Measurements from ENCODE around the gene NUTM2D.
A peak's percentile ranks its signal among the peaks of the same experiment; 100 is the strongest.
"Not testable (repeated sequence)": the region's sequence is repeated elsewhere in the genome, so short reads cannot be mapped to it uniquely, and the experiment has no call there.

NUTM2D gene

GRCh38 chr10:87357444-87357843 is at the start of gene NUTM2D:
NUTM2D (plus strand) TSS chr10:87357744; CDS start chr10:87358266, 522 bp downstream.
- DNase-seq: not testable (repeated sequence)

- DNase-seq: not testable (repeated sequence)
These were observed 48.8 kb upstream of the NUTM2D start for GRCh38 chr10:87308702-87309101.

GRCh38 chr10:87309657-87310056 is 47.9 kb upstream of the NUTM2D start:
- DNase-seq: not testable (repeated sequence)

GRCh38 chr10:87311521-87311920 is 46.0 kb upstream of the NUTM2D start:
- not testable (repeated sequence) for DNase-seq

- not testable (repeated sequence) for DNase-seq
These were observed 43.7 kb upstream of the NUTM2D start for GRCh38 chr10:87313649-87314359.

GRCh38 chr10:87314360-87314973 is 43.1 kb upstream of the NUTM2D start:
- not testable (repeated sequence) for DNase-seq

GRCh38 chr10:87321505-87321904 is 36.0 kb upstream of the NUTM2D start:
- DNase-seq: not testable (repeated sequence)

- not testable (repeated sequence) for DNase-seq
These were observed 33.0 kb upstream of the NUTM2D start for GRCh38 chr10:87324559-87324958.

- not testable (repeated sequence) for DNase-seq
These were observed 29.6 kb upstream of the NUTM2D start for GRCh38 chr10:87327958-87328357.

GRCh38 chr10:87329131-87329530 is 28.4 kb upstream of the NUTM2D start:
- not testable (repeated sequence) for DNase-seq

GRCh38 chr10:87332687-87333086 is 24.9 kb upstream of the NUTM2D start:
- not testable (repeated sequence) for DNase-seq

- not testable (repeated sequence) for DNase-seq
These were observed 17.1 kb upstream of the NUTM2D start for GRCh38 chr10:87340411-87340810.

GRCh38 chr10:87341546-87342142 is 15.9 kb upstream of the NUTM2D start:
- DNase-seq: not testable (repeated sequence)

- peak; percentile 75 for DNase-seq
These were observed 15.3 kb upstream of the NUTM2D start for GRCh38 chr10:87342249-87342710.

GRCh38 chr10:87342711-87343258 is 14.8 kb upstream of the NUTM2D start:
- peak; percentile 82 for DNase-seq

- DNase-seq: not testable (repeated sequence)
These were observed 11.8 kb upstream of the NUTM2D start for GRCh38 chr10:87345743-87346142.

GRCh38 chr10:87350161-87350560 is 7.4 kb upstream of the NUTM2D start:
- not testable (repeated sequence) for DNase-seq

- not testable (repeated sequence) for DNase-seq
These were observed 4.7 kb upstream of the NUTM2D start for GRCh38 chr10:87352825-87353224.

- DNase-seq: not testable (repeated sequence)
These were observed 2.4 kb upstream of the NUTM2D start for GRCh38 chr10:87355110-87355509.

- not testable (repeated sequence) for DNase-seq
These were observed 615 bp downstream of the NUTM2D start for GRCh38 chr10:87358159-87358558.

GRCh38 chr10:87369514-87370112 is 12.1 kb downstream of the NUTM2D start:
- not testable (repeated sequence) for DNase-seq

GRCh38 chr10:87374091-87374490 is 16.5 kb downstream of the NUTM2D start:
- not testable (repeated sequence) for DNase-seq

- not testable (repeated sequence) for DNase-seq
These were observed 21.6 kb downstream of the NUTM2D start for GRCh38 chr10:87379115-87379514.
